Measurements from ENCODE around the gene COQ4. TPM values are rescaled to one million over a fixed set of nuclear protein-coding genes. Genes with fewer than 3 reads are reported as not detected.

COQ4 gene
- total and polyA plus RNA-seq, 2 of the 8 experiments (the other 6 are each of a cell fraction or from before 2014, with no cell fraction given) = 32.3 to 58.8 TPM

DNA sequence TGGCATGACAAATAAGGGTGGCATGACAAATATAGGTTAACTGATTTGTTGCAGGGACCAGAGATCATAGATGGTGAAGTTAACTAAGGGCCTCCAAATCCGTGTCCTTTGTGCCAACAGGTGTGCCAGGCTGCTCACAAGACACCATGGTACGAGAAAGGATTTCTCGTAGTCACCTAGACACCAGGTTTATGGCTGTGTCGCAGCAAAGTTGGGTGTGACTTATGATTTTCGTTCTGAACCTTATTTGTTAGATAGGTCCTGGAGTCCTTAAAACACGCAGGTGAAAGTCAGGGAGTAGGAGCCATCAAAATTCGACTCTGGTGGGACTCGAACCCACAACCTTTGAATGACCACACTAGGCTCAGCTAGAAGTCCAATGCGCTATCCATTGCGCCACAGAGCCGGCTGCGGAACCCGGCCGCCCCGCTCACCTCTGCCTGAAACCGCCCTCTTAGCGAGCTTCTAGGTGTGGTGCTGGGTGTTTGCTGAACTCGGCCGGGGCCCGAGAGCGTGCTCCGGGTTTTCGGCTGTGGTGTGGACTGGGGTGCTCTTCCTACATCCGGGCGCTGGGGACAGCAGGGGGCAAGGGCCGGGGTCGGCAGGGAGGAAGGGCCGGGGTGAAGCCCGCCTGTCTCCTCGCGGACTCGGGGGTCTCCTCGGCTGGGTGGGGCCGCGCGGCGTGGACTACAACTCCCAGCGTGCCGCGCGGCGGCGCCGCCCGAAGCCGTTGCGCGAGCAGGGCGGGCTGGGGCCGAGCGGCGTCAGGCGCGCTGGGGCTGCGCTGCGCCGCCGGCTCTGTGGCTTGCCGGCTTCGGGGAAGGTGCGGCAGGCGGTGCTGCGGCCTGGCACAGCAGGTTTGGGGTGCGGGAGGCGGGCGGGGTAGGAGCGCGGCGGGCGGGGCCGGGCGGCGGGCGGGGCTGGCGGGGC is 17.4 kb downstream of the COQ4 start, which contains the start of gene SLC27A4 (continued):
- TF ChIP-seq BACH1 (IDR thresholded peaks at IDR 0.05; ENCODE audit: low read length) = no peak; the same call in 1 of the 2 replicates
- TF ChIP-seq, protein P1, sequence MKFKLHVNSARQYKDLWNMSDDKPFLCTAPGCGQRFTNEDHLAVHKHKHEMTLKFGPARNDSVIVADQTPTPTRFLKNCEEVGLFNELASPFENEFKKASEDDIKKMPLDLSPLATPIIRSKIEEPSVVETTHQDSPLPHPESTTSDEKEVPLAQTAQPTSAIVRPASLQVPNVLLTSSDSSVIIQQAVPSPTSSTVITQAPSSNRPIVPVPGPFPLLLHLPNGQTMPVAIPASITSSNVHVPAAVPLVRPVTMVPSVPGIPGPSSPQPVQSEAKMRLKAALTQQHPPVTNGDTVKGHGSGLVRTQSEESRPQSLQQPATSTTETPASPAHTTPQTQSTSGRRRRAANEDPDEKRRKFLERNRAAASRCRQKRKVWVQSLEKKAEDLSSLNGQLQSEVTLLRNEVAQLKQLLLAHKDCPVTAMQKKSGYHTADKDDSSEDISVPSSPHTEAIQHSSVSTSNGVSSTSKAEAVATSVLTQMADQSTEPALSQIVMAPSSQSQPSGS (IDR thresholded peaks at IDR 0.05; ENCODE audit: low read length) = peak; percentile 32; the same call in 1 of the 2 replicates
- peak; percentile 36 for TF ChIP-seq CTBP2 (IDR thresholded peaks at IDR 0.05; ENCODE audit: borderline replicate concordance, insufficient read depth, insufficient read length, low read length)
- TF ChIP-seq RBBP5 (IDR thresholded peaks at IDR 0.05; ENCODE audit: borderline replicate concordance, low read depth, low read length) = peak; percentile 100
- peak; percentile 29; the same call in 1 of the 2 replicates for TF ChIP-seq TEAD4 (IDR thresholded peaks at IDR 0.05; ENCODE audit: low read depth, low read length)
- no peak for TF ChIP-seq CBX8 (IDR thresholded peaks at IDR 0.05; ENCODE audit: borderline replicate concordance, low read depth, low read length)
- no peak for TF ChIP-seq GTF2F1 (IDR thresholded peaks at IDR 0.05; ENCODE audit: borderline replicate concordance, low read depth, low read length)
- no peak for TF ChIP-seq EZH2 (IDR thresholded peaks at IDR 0.05; ENCODE audit: low read depth, low read length, severe bottlenecking)
- TF ChIP-seq SAP30 (IDR thresholded peaks at IDR 0.05; ENCODE audit: insufficient read depth, insufficient replicate concordance, low read length) = no peak
